Caco-2 (cell line): ENCODE measurements around the gene AADACL4. TPM values are rescaled to one million over a fixed set of nuclear protein-coding genes. Genes with fewer than 3 reads are reported as not detected.
A peak's percentile ranks its signal among the peaks of the same experiment; 100 is the strongest.

Source experiments
- BruUV-seq: library from RNA; stranded (reverse); fragments of 400-500 nt; replicated peaks from 2 replicates; lab custom pipeline; 2021; lab: Mats Ljungman, UMichigan
- CTCF ChIA-PET: fragments of 300-600 bp; sonication (Branson Sonifier 250); formaldehyde crosslinking; loops from one replicate; lab custom pipeline; 2022; ENCODE audit warnings: antibody characterized with exemption; lab: Charles Lee
- POLR2A ChIA-PET: fragments of 300-600 bp; sonication (Branson Sonifier 250); formaldehyde crosslinking; loops from one replicate; lab custom pipeline; 2022; ENCODE audit warnings: antibody characterized with exemption; lab: Charles Lee
- DNase-seq, 2 experiments: peaks; one replicate each; pipeline versions ENCODE4 v3.0.0 to v3.0.0-alpha.2; 2020 to 2022
- H3K27me3 ChIP-seq: replicated peaks from 2 replicates; pipeline ENCODE4 v1.6.0; 2011; ENCODE audit warnings: low read length; ENCODE audit not compliant: control insufficient read depth, insufficient read depth
- H3K36me3 ChIP-seq: 2 replicates; pipeline ENCODE4 v1.5.1; 2011; ENCODE audit warnings: low read length; ENCODE audit not compliant: control insufficient read depth, insufficient read depth
- H3K4me1 ChIP-seq: fragments of 250-450 bp; sonication (Bioruptor Pico); 2 replicates; pipeline ENCODE4 v1.5.1; 2020; ENCODE audit warnings: mild to moderate bottlenecking
- H3K4me3 ChIP-seq: 2 replicates; pipeline ENCODE4 v1.5.1; 2011; ENCODE audit warnings: low read depth, mild to moderate bottlenecking, control low read depth, low read length
- H3K9me3 ChIP-seq: fragments of 250-450 bp; sonication (Bioruptor Pico); 2 replicates; pipeline ENCODE4 v1.5.1; 2020; ENCODE audit warnings: mild to moderate bottlenecking, moderate library complexity
- H3K27ac Mint-ChIP-seq: one replicate; pipeline ENCODE4 v1.8.0; 2022; ENCODE audit warnings: mixed read lengths; ENCODE audit not compliant: unreplicated experiment
- H3K27me3 Mint-ChIP-seq: one replicate; pipeline ENCODE4 v1.8.0; 2022; ENCODE audit warnings: mixed read lengths; ENCODE audit not compliant: insufficient read depth, unreplicated experiment
- H3K36me3 Mint-ChIP-seq: one replicate; pipeline ENCODE4 v1.8.0; 2022; ENCODE audit warnings: mild to moderate bottlenecking, mixed read lengths; ENCODE audit not compliant: insufficient read depth, unreplicated experiment
- H3K4me1 Mint-ChIP-seq: one replicate; pipeline ENCODE4 v1.8.0; 2022; ENCODE audit warnings: low read depth, mixed read lengths; ENCODE audit not compliant: unreplicated experiment
- H3K4me3 Mint-ChIP-seq: one replicate; pipeline ENCODE4 v1.8.0; 2022; ENCODE audit warnings: mild to moderate bottlenecking, moderate library complexity, mixed read lengths; ENCODE audit not compliant: unreplicated experiment
- H3K9me3 Mint-ChIP-seq: one replicate; pipeline ENCODE4 v1.8.0; 2022; ENCODE audit warnings: mixed read lengths; ENCODE audit not compliant: unreplicated experiment
- CTCF ChIP-seq, 2 experiments: fragments of 200-600 bp in 1 of 2; IDR thresholded peaks; 1 replicate in 1 of 2; 2 replicates in 1 of 2; pipeline versions ENCODE4 v1.5.1 to v1.8.0; 2011 to 2022; ENCODE audit warnings: antibody characterized with exemption in 1 of 2, control low read depth in 1 of 2, inconsistent platforms in 1 of 2, low read depth in 1 of 2, low read length in 1 of 2, mild to moderate bottlenecking in 1 of 2, moderate library complexity in 1 of 2; ENCODE audit not compliant: insufficient read depth in 1 of 2, severe bottlenecking in 1 of 2, unreplicated experiment in 1 of 2
- intact Hi-C: fragments of 100-400 bp; cut with micrococcal nuclease; formaldehyde crosslinking; loops from one replicate; pipeline ENCODE4 v1.10.0; 2022; ENCODE audit not compliant: unreplicated experiment
- total RNA-seq: library from RNA; stranded (reverse); gene quantifications from 2 replicates; pipeline ENCODE4 v1.2.3, GENCODE V29; 2022

The AADACL4 gene
- total RNA-seq, 1 experiment from 2014 or later: not detected

GRCh38 chr1:12595757-12596006 lies 48.2 kb upstream of the AADACL4 start:
- peaks cover 35% of the 10 kb centered on the region for H3K4me1 Mint-ChIP-seq
- peak overlapping the region; percentile 9 for H3K4me3 Mint-ChIP-seq
- ChIA-PET POLR2A (no interaction called here), CTCF (interaction anchor here (0.6 to 2.4 kb wide), 2 partner anchors 24 to 436 kb away, joined by 4 to 8 read pairs; no protein-coding TSS in a partner anchor)
- H3K27me3 Mint-ChIP-seq: no peaks in the 10 kb centered on the region
- H3K9me3 Mint-ChIP-seq: no peaks in the 10 kb centered on the region
- no peak for TF ChIP-seq CTCF (IDR thresholded peaks at IDR 0.05; ENCODE audit: insufficient read depth in 1 of 2, low read depth in 1 of 2, low read length in 1 of 2, severe bottlenecking in 1 of 2, unreplicated experiment in 1 of 2)
- no peak overlapping the region for H3K4me3 ChIP-seq
- no peaks in the 10 kb centered on the region for H3K9me3 ChIP-seq
- H3K36me3 Mint-ChIP-seq: peaks cover 34% of the 10 kb centered on the region
- H3K27me3 ChIP-seq: no peaks in the 10 kb centered on the region
- no peak for DNase-seq
- BruUV-seq: no TSS peak
- peaks cover 10% of the 10 kb centered on the region for H3K4me1 ChIP-seq
- H3K36me3 ChIP-seq: no peaks in the 10 kb centered on the region
- no peak overlapping the region for H3K27ac Mint-ChIP-seq
- intact Hi-C loops: no loop called here

- POLR2A ChIA-PET: no interaction called here
- Mint-ChIP-seq H3K27ac (no peak overlapping the region), H3K36me3 (peaks cover 33% of the 10 kb centered on the region), H3K4me1 (peaks cover 35% of the 10 kb centered on the region), H3K27me3 (no peaks in the 10 kb centered on the region), H3K9me3 (no peaks in the 10 kb centered on the region), H3K4me3 (peak overlapping the region; percentile 9)
- no peaks in the 10 kb centered on the region for H3K27me3 ChIP-seq
- no peaks in the 10 kb centered on the region for H3K9me3 ChIP-seq
- BruUV-seq: no TSS peak
- DNase-seq: peak; percentile 51 to 63
- intact Hi-C loops: no loop called here
- TF ChIP-seq CTCF (IDR thresholded peaks at IDR 0.05; ENCODE audit: insufficient read depth in 1 of 2, low read depth in 1 of 2, low read length in 1 of 2, severe bottlenecking in 1 of 2, unreplicated experiment in 1 of 2): no peak
- no peak overlapping the region for H3K4me3 ChIP-seq
- CTCF ChIA-PET: interaction anchor here (0.6 to 2.4 kb wide), 2 partner anchors 23 to 436 kb away, joined by 4 to 8 read pairs; no protein-coding TSS in a partner anchor
- H3K36me3 ChIP-seq: peaks cover 2% of the 10 kb centered on the region; the same call in 1 of the 2 replicates
- peaks cover 12% of the 10 kb centered on the region for H3K4me1 ChIP-seq
These were observed 47.7 kb upstream of the AADACL4 start for GRCh38 chr1:12596007-12596821.

GRCh38 chr1:12597792-12598191 lies 46.1 kb upstream of the AADACL4 start:
- Histone ChIP-seq H3K27me3 (no peaks in the 10 kb centered on the region), H3K4me1 (peaks cover 28% of the 10 kb centered on the region), H3K4me3 (no peak overlapping the region), H3K36me3 (peaks cover 4% of the 10 kb centered on the region), H3K9me3 (no peaks in the 10 kb centered on the region)
- H3K9me3 Mint-ChIP-seq: no peaks in the 10 kb centered on the region
- peaks cover 26% of the 10 kb centered on the region for H3K4me1 Mint-ChIP-seq
- H3K36me3 Mint-ChIP-seq: peaks cover 29% of the 10 kb centered on the region
- no peak for DNase-seq
- no peaks in the 10 kb centered on the region for H3K27me3 Mint-ChIP-seq
- no peak for TF ChIP-seq CTCF (IDR thresholded peaks at IDR 0.05; ENCODE audit: insufficient read depth in 1 of 2, low read depth in 1 of 2, low read length in 1 of 2, severe bottlenecking in 1 of 2, unreplicated experiment in 1 of 2)
- intact Hi-C loops: no loop called here
- no peak overlapping the region for H3K27ac Mint-ChIP-seq
- ChIA-PET CTCF (interaction anchor here (2.4 kb wide), 1 partner anchor 22 kb away, joined by 8 read pairs; no protein-coding TSS in a partner anchor), POLR2A (no interaction called here)
- BruUV-seq: no TSS peak
- H3K4me3 Mint-ChIP-seq: no peak overlapping the region
